Measurements from ENCODE around the gene CYP3A4.
"Not testable (repeated sequence)": the region's sequence is repeated elsewhere in the genome, so short reads cannot be mapped to it uniquely, and the experiment has no call there.

CYP3A4 gene

DNA sequence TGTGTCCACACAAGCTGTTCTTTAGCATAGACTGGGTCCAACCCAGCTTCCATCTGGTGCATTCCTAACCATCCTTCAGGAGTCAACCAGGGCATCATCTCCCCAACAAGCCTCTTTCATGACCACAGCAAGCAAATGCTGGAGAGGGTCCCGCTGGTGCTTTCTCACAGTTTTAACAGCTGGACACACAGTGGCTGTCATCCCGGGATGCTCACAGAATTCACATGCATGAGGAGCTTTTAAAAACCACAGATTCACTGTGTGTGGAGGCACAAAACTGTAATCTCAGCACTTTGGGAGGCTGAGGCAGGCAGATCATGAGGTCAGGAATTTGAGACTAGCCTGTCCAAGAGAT, 42.6 kb downstream of the CYP3A4 start:
- WGBS (ENCODE audit: extremely low coverage, insufficient coverage, low lambda C conversion rate) = no CpG with 5 or more reads among the region's 2 CpGs

GRCh38 chr7:99740573-99741440, 43.2 kb downstream of the CYP3A4 start:
- Histone ChIP-seq H3K4me2 (ENCODE audit: low read length) (no peak overlapping the region), H3K27me3 (ENCODE audit: insufficient read depth, low read length, poor library complexity) (no peaks in the 10 kb centered on the region), H3K4me3 (ENCODE audit: low read length) (no peak overlapping the region), H3K23ac (ENCODE audit: low read length) (no peak overlapping the region), H2BK15ac (replicated peaks; ENCODE audit: low read depth) (no peak overlapping the region), H3K4ac (ENCODE audit: low read depth, low read length) (no peak overlapping the region), H3K4me1 (ENCODE audit: control insufficient read depth, low read depth, low read length) (no peaks in the 10 kb centered on the region), H3K56ac (ENCODE audit: low read length) (no peak overlapping the region), H3K18ac (ENCODE audit: low read length) (no peak overlapping the region), H3K79me2 (ENCODE audit: control insufficient read depth, insufficient read depth, low read length) (no peaks in the 10 kb centered on the region), H4K8ac (ENCODE audit: low read depth, low read length) (no peak overlapping the region), H2AK5ac (ENCODE audit: low read length) (no peak overlapping the region), H2BK120ac (ENCODE audit: low read depth, low read length) (no peak overlapping the region), H4K5ac (ENCODE audit: low read length) (no peak overlapping the region), H3K9ac (ENCODE audit: low read length) (no peak overlapping the region), H3K27ac (ENCODE audit: low read depth, low read length) (no peak overlapping the region), H3K79me1 (ENCODE audit: low read length) (no peaks in the 10 kb centered on the region), H3K36me3 (ENCODE audit: control insufficient read depth, insufficient read depth, low read length) (no peaks in the 10 kb centered on the region), H2BK5ac (ENCODE audit: low read length) (no peak overlapping the region)
- DNase-seq = no peak
- no CpG with 5 or more reads among the region's 5 CpGs for WGBS (ENCODE audit: extremely low coverage, insufficient coverage, low lambda C conversion rate)

More for the DNA sequence above, 42.6 kb downstream of the CYP3A4 start:
- no peak overlapping the region for H2BK15ac ChIP-seq (replicated peaks; ENCODE audit: low read depth)
- no peak overlapping the region for H4K5ac ChIP-seq (ENCODE audit: low read length)
- H2AK5ac ChIP-seq (ENCODE audit: low read length) = no peak overlapping the region
- no peaks in the 10 kb centered on the region for H3K79me1 ChIP-seq (ENCODE audit: low read length)
- no peaks in the 10 kb centered on the region for H3K36me3 ChIP-seq (ENCODE audit: control insufficient read depth, insufficient read depth, low read length)
- H3K27ac ChIP-seq (ENCODE audit: low read depth, low read length) = no peak overlapping the region
- no peaks in the 10 kb centered on the region for H3K27me3 ChIP-seq (ENCODE audit: insufficient read depth, low read length, poor library complexity)
- H3K9ac ChIP-seq (ENCODE audit: low read length) = no peak overlapping the region
- no peaks in the 10 kb centered on the region for H3K79me2 ChIP-seq (ENCODE audit: control insufficient read depth, insufficient read depth, low read length)
- H3K18ac ChIP-seq (ENCODE audit: low read length) = no peak overlapping the region
- DNase-seq = no peak
- H2BK5ac ChIP-seq (ENCODE audit: low read length) = no peak overlapping the region
- H3K4me3 ChIP-seq (ENCODE audit: low read length) = no peak overlapping the region
- no peak overlapping the region for H3K23ac ChIP-seq (ENCODE audit: low read length)
- H3K4ac ChIP-seq (ENCODE audit: low read depth, low read length) = no peak overlapping the region
- no peak overlapping the region for H3K56ac ChIP-seq (ENCODE audit: low read length)
- no peaks in the 10 kb centered on the region for H3K4me1 ChIP-seq (ENCODE audit: control insufficient read depth, low read depth, low read length)
- H2BK120ac ChIP-seq (ENCODE audit: low read depth, low read length) = no peak overlapping the region
- no peak overlapping the region for H3K4me2 ChIP-seq (ENCODE audit: low read length)
- no peak overlapping the region for H4K8ac ChIP-seq (ENCODE audit: low read depth, low read length)

DNA sequence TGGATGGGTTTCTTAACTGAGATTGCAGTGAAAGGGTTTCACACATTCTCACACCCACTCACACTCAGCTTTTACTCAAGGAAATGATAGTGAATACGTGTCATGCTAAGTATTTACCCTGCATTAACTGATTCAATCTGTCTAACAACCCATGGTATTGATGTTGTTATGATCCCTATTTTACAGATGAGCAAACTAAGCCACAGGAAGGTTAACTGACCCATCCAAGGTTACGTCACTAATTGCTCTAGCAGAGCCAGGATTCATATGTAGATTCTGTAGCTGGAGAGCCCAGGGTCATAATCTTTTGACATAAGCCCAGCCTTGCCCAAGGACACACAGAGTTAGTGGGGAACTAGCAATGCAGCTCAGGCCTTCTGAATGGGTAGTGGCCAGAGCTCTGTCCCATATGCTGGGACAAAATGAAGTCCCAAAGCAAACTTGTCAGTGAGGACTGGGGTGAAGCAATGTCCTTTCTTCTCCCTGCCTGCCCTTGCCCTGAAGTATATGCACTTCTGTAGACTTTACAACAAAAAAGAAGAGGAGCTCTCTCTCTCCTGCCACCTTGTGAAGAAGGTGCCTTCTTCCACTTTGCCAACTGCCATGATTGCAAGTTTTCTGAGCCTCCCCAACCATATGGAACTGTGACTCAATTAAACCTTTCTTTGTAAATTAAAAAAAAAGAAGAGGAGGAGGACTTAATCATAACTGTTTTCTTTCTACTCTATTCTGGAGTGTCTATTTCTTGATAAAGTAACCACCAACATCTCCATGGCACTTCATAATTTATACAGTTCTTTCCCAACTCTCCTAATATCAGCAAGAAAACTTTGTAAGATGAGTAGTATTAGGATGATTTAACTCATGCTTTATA, 44.0 kb downstream of the CYP3A4 start:
- Histone ChIP-seq H3K27me3 (ENCODE audit: insufficient read depth, low read length, poor library complexity) (no peaks in the 10 kb centered on the region), H3K4me3 (ENCODE audit: low read length) (no peak overlapping the region), H3K79me1 (ENCODE audit: low read length) (no peaks in the 10 kb centered on the region), H3K79me2 (ENCODE audit: control insufficient read depth, insufficient read depth, low read length) (no peaks in the 10 kb centered on the region), H3K4ac (ENCODE audit: low read depth, low read length) (no peak overlapping the region), H4K8ac (ENCODE audit: low read depth, low read length) (no peak overlapping the region), H3K9ac (ENCODE audit: low read length) (no peak overlapping the region), H3K4me2 (ENCODE audit: low read length) (no peak overlapping the region), H3K18ac (ENCODE audit: low read length) (no peak overlapping the region), H3K56ac (ENCODE audit: low read length) (no peak overlapping the region), H2BK5ac (ENCODE audit: low read length) (no peak overlapping the region), H2BK120ac (ENCODE audit: low read depth, low read length) (no peak overlapping the region), H4K5ac (ENCODE audit: low read length) (no peak overlapping the region), H3K23ac (ENCODE audit: low read length) (no peak overlapping the region), H3K27ac (ENCODE audit: low read depth, low read length) (no peak overlapping the region), H3K36me3 (ENCODE audit: control insufficient read depth, insufficient read depth, low read length) (no peaks in the 10 kb centered on the region), H3K4me1 (ENCODE audit: control insufficient read depth, low read depth, low read length) (no peaks in the 10 kb centered on the region), H2AK5ac (ENCODE audit: low read length) (no peak overlapping the region), H2BK15ac (replicated peaks; ENCODE audit: low read depth) (no peak overlapping the region)
- WGBS (ENCODE audit: extremely low coverage, insufficient coverage, low lambda C conversion rate) = no CpG with 5 or more reads among the region's 2 CpGs
- no peak for DNase-seq

GRCh38 chr7:99737726-99738125, 46.3 kb downstream of the CYP3A4 start:
- no peak overlapping the region for H3K18ac ChIP-seq (ENCODE audit: low read length)
- no peak overlapping the region for H3K9ac ChIP-seq (ENCODE audit: low read length)
- H2BK15ac ChIP-seq (replicated peaks; ENCODE audit: low read depth) = no peak overlapping the region
- H3K4me1 ChIP-seq (ENCODE audit: control insufficient read depth, low read depth, low read length) = no peaks in the 10 kb centered on the region
- no peak overlapping the region for H4K5ac ChIP-seq (ENCODE audit: low read length)
- H3K36me3 ChIP-seq (ENCODE audit: control insufficient read depth, insufficient read depth, low read length) = no peaks in the 10 kb centered on the region
- H4K8ac ChIP-seq (ENCODE audit: low read depth, low read length) = no peak overlapping the region
- no peak overlapping the region for H3K23ac ChIP-seq (ENCODE audit: low read length)
- no peaks in the 10 kb centered on the region for H3K79me2 ChIP-seq (ENCODE audit: control insufficient read depth, insufficient read depth, low read length)
- no peak overlapping the region for H3K4me3 ChIP-seq (ENCODE audit: low read length)
- no peaks in the 10 kb centered on the region for H3K79me1 ChIP-seq (ENCODE audit: low read length)
- H2AK5ac ChIP-seq (ENCODE audit: low read length) = no peak overlapping the region
- H2BK5ac ChIP-seq (ENCODE audit: low read length) = no peak overlapping the region
- no peak overlapping the region for H3K4ac ChIP-seq (ENCODE audit: low read depth, low read length)
- no peak for DNase-seq
- H3K4me2 ChIP-seq (ENCODE audit: low read length) = no peak overlapping the region
- H3K27ac ChIP-seq (ENCODE audit: low read depth, low read length) = no peak overlapping the region
- no peak overlapping the region for H2BK120ac ChIP-seq (ENCODE audit: low read depth, low read length)
- H3K27me3 ChIP-seq (ENCODE audit: insufficient read depth, low read length, poor library complexity) = no peaks in the 10 kb centered on the region
- H3K56ac ChIP-seq (ENCODE audit: low read length) = no peak overlapping the region
- WGBS (ENCODE audit: extremely low coverage, insufficient coverage, low lambda C conversion rate) = no CpG with 5 or more reads among the region's 1 CpG

DNA sequence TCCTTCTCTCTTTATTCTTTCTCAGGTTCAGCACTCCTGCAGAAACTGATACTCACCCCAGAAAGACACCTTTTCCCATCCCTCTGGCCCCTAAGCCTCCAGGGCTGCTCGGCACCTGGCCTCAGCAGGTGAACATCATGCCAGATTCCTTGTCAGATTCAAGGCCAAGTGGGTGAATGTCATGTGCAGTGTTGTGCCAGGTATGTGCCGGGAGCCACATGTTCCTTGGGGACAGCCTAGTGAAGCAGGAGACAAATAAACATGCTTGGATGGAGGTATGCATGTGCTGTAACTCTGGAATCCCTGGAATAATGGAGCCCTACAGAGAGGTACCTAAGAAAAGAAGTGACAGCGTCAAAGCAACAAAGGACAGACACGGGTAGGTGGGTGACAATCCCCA, 47.3 kb downstream of the CYP3A4 start:
- not testable (repeated sequence) for H2AK5ac ChIP-seq (ENCODE audit: low read length); H3K9ac ChIP-seq (ENCODE audit: low read length); H3K36me3 ChIP-seq (ENCODE audit: control insufficient read depth, insufficient read depth, low read length); H3K23ac ChIP-seq (ENCODE audit: low read length); H3K4me3 ChIP-seq (ENCODE audit: low read length); H4K5ac ChIP-seq (ENCODE audit: low read length); H3K4me2 ChIP-seq (ENCODE audit: low read length); H4K8ac ChIP-seq (ENCODE audit: low read depth, low read length); H3K18ac ChIP-seq (ENCODE audit: low read length); H2BK15ac ChIP-seq (replicated peaks; ENCODE audit: low read depth); H3K27ac ChIP-seq (ENCODE audit: low read depth, low read length); H2BK5ac ChIP-seq (ENCODE audit: low read length); H3K4me1 ChIP-seq (ENCODE audit: control insufficient read depth, low read depth, low read length); H3K27me3 ChIP-seq (ENCODE audit: insufficient read depth, low read length, poor library complexity); H3K4ac ChIP-seq (ENCODE audit: low read depth, low read length); H3K79me2 ChIP-seq (ENCODE audit: control insufficient read depth, insufficient read depth, low read length); DNase-seq; H2BK120ac ChIP-seq (ENCODE audit: low read depth, low read length); H3K79me1 ChIP-seq (ENCODE audit: low read length); H3K56ac ChIP-seq (ENCODE audit: low read length)
- no CpG with 5 or more reads among the region's 4 CpGs for WGBS (ENCODE audit: extremely low coverage, insufficient coverage, low lambda C conversion rate)
